Measurements from ENCODE around the gene PPP1CB.
"Not testable (repeated sequence)": the region's sequence is repeated elsewhere in the genome, so short reads cannot be mapped to it uniquely, and the experiment has no call there.

The PPP1CB gene

DNA sequence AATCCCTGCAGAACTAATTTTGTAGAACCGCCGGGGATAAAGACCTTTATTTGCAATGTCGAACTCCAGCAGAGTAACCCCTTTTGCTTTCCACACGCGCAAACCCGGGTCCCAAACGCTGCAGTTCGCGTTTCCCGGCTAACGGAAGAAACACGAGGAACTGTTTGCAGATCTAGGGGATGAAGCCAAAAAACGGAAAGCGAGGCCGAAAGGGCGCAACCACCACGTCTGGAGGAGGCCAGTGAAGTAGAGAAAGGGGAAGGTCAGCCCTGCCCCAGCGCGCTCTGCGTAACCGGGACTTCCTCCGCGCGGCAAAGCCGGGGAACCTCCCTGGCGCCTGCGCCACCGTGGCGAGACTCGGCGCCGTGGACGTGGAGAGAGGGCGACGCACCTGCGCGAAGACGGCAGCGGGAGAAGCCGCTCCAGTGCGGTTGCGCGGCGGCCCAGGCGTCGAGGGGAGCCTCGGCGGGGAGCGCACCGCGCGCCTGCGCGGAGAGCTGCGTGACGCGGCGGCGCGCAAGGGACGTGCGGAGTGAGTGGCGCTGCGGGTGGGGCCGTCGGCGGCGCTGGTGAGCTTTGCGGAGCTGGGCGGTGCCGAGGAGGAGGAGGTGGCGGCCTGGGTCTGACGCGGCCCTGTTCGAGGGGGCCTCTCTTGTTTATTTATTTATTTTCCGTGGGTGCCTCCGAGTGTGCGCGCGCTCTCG lies at the start of gene PPP1CB:
PPP1CB (plus strand) TSS at position 579 of the 704 bp plus-strand sequence. CDS start 295 bp downstream, outside the sequence.
- peak; percentile 93 for DNase-seq

DNA sequence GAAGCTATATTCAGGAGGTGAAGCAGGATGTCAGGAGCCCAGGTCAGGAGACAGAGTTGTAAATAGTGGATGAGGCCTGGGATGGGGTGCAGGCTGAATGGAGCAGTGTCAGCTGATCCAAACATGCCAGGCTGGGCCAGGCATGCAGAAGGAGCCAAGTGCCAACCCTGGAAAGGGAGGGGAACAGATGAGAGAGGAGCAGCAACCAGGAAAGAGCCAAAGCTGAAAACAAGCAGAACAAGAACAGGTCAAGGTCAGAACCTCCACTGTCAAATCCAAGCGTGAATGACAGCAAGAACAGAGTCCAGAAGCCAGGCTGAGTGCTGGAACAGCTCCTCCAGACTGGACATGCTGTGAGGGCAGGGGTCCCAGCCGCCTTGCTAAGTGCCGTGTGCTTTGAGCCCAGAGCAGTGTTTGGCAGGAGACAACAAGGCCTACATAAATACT lies 49.2 kb upstream of the PPP1CB start:
- DNase-seq: no peak

DNA sequence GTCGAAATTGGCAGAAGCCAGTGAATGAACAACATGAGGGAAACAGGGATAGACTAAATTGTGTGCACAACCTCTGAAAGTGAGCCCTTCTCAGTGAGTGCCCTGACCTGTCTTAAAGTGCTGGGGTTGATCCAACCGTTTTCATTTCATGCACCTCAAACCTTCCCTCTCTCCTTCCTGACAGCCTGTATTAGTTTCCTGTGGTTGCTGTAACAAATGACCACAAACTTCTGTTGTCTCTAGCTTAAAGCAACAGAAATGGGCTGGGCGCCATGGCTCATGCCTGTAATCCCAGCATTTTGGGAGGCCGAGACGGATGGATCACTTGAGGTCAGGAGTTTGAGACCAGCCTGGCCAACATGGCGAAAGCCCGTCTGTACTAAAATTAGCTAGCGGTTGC lies 48.8 kb upstream of the PPP1CB start:
- DNase-seq: peak; percentile 30

DNA sequence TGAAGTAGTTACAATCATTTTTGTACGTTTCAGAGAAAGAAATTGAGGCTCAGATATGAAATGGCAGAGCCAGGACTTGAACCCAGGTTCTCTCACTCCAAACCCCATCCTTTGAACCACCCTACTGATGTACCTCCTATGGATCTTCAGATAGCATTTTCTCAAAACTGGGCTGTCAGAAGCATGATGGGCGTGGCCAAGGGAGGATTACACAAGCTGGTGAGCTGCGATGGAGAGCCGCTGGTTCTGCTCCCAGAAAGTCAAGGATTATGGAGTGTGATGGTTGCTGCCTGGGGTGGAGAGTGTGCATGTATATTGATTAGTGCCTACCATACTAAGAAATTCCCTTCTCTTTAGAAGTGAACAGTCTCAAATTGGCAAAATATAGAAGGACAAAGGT lies 47.0 kb upstream of the PPP1CB start:
- no peak for DNase-seq

DNA sequence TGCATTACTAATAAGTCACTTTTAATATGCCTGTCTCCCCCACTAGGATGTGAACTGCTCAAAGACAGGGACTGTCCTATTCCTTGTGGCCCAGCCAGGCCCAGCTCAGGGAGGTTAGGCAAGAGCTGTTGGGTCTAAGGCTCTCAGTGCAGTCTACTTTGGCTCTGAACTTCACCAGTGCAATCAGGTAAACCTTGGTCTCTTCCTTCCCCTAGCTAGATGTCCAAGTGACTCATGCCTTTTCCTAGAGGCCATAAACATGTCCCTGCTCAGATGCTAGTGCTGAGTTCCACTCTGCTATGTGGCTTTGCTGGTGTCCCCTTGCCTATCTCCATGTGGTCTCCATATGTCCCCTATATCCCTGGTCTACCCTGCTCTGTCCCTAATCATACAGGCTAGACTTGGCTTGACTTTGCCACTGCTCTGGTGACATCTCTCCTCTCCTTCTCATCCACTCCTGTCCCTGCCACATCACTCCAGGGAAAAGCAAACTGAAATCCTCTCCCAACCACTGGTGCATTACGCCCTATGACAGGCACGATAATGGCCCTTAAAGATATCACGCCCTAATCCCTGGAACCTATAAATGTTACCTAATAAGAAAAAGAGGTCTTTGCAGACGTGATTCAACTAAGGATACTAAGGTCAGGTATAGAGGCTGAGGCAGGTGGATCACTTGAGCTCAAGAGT lies 45.7 kb upstream of the PPP1CB start:
- no peak for DNase-seq

DNA sequence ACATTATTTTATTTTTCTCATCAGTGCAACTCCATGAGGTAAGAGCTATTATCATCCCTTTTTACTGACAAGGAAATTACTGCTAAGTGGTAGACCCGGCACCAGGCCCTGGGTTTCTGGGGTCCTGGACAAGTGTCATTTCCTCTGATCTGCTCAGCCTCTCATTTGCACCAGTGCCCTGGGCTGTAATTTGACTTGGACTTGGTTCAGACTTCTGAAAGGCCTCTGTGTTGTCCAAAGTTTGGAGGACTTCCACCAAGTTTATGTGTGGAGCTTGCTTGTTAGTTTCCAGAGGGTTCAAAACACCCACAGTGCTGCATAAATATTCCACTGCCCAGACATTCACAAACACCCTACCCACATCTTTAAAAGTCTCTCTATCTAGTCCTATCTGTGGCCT lies 44.0 kb upstream of the PPP1CB start:
- no peak for DNase-seq

DNA sequence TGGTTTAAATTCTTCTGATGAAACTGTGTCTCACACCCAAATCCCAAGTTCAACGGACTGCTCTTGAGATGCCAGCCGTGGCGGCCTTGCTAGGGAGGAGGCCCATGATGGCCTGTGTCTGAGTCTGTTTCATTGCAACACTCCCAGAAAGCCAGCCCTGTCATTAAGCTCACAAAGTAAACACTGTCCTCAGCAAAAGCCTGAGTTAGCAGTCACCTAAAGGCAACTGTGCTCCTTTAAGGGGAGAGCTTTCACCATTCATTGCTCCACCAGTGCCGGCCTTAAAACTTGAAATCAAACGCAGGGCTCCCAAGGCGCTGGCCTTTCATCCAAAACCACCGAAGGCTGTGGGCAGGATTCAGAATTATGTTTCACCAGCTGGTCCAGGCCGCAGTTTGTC lies 42.5 kb upstream of the PPP1CB start:
- DNase-seq: peak; percentile 53

DNA sequence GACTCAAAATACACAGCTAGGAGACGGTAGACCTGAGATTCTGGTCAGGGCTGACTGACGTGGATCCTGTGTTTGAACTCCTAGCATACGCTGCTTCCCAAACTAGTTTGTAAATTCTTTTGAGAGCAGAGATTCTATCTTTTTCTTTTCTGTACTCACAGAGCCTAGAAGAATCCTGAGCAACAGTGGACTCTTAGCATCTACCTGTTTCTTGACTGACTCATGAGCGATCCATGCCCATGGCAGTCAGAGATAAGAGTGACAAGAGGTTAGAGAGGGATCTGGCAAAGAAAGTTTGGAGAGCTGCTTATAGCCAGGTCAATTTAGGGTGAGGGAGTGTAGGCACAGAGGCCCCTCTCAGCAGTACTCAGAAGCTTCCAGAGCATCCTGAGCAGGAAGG lies 41.1 kb upstream of the PPP1CB start:
- no peak for DNase-seq

DNA sequence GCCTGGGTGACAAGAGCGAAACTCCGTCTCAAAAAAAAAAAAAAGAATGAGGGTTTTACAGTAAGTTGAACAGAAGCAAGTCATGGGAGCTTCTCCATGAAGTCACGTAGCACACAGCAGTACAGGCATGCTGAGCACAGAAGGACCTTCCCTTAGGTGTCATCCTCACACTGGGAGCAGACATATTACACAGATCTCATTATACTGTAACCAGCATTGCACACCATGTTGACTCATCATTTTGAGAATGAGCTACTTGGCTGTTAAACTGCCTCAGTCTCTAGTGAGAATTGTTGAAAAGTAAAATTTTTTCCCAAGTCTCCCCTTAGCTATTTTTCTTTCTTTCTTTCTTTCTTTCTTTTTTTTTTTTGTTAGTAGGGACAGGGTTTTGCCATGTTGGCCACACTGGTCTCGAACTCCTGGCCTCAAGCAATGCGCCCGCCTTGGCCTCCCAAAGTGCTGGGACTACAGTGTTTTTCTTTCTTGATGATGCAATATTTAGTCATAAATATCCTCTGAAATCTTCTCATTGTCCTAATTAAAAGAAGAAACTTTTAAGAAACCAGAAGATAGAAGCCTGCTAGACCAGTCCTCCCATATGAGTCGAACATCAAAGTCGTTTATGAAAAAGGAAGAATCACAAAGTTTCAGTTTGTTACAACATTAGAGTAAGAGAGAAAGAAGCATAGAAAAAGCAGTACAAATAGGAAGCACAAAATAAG lies 37.9 kb upstream of the PPP1CB start:
- DNase-seq: peak; percentile 60

DNA sequence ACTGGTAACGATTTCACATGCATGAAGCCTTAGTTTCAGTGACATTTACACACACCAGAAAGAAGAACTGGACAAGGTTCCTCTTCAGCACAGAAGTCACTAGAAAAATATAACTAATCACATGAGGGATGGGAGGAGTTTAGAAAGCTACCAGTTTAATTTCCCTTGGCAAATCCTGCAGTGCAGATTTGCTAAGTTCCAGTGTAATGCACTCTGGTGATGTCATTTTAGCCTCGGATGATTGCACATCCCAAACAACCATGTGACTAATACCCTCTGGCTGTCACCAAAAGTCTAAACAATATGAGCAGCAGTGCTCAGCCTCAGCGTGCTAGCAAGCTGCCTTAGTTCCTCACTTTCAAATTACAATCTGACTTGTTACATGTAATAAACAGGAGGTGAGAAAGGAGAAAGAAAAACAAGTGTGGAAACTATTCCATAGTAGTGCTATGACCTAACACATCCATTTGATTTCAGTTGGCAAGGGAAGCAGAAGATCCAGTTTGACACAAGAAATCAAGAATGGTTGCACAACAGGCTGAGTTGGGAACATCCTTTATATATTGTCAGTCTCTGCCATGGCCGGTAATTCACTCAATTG lies 35.3 kb upstream of the PPP1CB start:
- DNase-seq: peak; percentile 99

DNA sequence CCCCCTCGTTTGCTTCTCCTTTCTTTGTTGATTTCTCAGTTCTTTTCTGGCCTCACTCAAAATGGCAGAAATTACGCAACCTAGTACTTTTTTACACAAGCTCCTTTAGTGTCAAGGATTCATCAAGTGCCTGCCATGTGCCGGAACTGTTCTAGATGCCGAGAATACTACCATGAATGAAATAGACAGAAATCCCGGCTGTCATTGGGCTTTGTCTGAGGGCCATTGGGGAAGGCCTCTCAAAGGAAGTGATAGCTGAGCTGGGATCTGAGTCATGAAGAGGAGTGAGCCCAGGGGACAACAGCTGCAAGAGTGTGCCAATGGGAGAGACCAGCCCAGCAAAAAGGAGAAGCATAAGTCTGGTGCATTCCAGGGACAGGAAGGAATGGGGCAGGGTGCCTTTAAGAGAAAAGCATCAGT lies 34.3 kb upstream of the PPP1CB start:
- DNase-seq: peak; percentile 99

DNA sequence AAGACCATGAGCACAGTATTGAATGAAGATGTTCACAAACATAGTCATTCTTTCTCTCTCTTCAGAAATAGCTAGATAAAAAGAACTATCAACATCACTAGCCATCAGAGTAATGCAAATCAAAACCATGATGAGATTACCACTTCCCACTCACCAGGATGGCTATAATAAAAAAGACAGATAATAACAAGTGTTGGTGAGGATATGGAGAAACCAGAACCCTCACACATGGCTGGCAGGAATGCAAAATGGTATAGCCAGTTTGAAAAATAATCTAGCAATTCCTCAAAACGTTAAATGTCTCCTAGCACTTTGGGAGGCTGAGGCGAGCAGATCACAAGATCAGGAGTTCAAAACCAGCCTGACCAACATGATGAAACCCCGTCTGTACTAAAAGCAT lies 31.3 kb upstream of the PPP1CB start:
- no peak for DNase-seq

DNA sequence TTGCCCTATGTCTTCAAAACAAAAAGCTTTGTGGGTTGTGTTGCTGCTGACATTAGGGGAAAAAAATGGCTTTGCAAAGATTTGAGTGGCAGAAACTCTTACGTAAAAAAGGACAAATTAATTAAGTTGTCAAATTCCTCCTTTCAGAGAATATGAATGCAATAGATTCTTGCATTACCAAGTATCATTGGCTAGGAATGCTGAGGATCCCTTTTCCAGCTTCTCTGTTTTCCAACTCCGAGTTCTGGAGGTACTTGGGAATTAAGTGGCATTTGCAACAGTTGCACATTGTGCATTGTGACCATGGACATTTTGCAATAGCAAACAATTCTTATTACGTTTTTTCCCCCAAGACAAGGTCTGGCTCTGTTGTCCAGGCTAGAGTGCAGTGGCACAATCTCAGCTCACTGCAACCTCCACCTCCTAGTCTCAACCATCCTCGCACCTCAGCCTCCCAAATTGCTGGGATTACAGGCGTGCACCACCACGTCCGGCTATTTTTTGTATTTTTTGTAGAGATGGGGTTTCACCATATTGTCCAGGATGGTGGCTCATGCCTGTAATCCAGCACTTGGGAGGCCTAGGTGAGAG lies 29.9 kb upstream of the PPP1CB start:
- DNase-seq: no peak

DNA sequence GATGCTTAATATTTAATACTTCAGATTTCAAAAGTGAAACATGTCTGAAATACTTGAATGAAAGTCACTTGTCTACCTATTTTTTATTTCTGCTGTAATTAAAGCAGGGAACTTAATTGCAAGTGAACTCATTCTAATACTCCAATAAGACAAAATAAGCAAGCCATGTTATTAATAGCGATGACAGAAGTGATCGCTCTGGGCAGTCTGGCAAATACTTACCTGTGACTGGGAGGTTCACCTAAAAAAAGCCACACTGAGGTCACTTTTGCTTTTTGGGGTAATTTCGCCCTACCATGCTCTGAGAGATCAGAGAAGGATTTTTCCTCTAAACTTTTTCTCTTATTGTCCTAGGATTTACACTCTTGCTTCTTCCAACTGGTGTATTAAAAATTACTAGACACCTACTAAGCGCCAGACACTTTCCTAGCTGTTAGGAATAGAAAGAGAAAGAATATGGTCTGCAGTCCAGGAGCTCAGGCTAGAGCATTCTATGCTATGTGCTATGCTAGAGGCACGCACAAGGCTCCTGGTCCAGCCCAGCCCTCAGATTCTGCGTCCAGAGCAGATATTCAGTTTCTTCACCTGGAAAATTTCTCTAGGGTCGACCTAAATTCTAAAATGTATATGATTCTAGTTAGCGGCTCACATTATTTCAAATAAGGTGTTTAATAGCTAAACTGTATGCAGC lies 26.5 kb upstream of the PPP1CB start:
- DNase-seq: no peak

DNA sequence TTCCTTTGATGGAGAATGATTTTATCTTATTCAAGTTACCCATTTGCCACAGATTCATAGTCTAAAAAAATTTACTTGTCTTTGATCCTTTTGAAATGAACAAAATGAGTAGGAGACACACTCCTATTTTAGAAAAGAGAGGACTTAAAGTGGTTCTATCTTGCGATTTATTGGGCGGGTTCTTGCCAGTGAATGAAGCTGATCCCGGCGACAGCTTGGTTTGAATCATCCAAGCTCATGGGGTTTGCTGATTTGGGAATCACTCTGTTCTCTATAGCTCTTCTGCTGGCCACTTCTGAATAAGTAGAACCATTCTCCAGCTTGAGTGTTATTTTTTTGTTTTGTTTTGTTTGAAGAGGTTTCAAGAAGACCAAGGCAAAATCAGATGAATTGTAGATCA lies 25.5 kb upstream of the PPP1CB start:
- no peak for DNase-seq

DNA sequence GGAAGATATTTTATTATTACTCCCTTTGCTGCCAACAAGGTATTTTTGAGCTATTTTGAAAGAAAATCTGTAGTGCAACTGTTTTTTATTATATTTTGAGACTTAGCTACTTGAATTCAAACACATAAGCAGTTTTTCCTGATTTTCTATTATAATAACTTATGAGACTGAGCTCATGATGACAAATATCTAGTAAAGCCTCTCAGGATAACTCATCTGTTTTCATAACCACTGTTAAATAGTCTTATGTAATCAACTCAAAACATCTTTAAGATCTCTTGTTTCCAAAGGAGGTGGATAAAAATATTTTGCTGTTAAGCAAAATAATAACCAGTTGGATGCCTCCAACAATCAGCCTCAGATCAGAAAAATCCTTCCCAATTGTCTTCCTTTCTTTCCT lies 21.9 kb upstream of the PPP1CB start:
- DNase-seq: no peak

DNA sequence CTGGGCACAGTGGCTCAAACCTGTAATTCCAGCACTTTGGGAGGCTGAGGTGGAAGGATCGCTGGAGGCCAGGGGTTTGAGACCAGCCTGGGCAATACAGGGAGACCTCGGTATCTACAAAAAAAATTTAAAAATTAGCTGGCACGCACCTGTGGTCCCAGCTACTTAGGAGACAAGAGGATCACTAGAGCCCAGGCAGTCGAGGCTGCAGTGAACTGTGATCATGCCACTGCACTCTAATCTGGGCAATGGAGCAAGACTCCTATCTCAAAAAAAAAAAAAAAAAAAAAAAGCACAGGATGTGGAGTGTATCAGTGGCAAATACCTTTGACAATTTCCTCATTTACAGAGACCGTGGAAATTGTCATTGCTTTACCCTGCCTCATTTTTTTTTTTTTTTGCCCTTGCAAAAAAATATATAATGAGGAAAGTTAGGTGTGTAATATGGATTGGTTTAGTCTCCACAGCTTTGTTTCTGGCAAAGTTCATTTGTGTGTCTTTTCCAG lies 20.9 kb upstream of the PPP1CB start:
- DNase-seq: no peak

DNA sequence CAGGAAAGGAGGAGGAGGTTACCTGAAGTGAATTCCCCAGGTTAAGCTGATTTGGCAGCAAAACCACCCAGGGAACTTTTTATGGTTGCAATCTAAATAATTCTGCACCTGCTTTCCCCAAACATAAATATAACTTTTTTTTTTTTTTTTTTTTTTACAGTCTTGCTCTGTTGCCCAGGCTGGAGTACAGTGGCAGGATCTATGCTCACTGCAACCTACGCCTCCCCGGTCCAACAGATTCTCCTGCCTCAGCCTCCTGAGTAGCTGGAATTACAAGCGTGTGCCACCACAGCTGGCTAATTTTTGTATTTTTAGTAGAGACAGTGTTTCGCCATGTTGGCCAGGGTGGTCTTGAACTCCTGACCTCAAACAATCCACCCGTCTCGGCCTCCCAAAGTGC lies 16.1 kb upstream of the PPP1CB start:
- DNase-seq: no peak

DNA sequence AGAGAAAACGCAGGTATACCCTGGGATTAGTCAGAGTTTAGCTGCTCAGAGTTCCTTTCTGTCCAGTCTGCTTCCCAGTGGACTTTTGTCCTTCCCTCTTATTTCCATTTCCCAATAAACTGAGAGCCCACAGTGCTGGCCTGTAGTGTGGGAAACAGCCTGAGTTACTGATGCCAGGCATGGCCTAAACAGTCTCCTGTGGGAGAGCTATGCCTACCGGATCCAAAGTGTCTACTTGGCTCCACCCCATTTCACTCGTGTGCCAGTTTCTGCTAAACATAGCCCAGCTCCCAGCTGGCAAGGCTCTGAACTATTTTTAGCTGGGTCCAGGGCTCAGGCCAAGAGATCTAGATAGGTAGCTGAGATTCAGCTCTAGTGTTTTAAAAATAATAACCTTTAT lies 15.6 kb upstream of the PPP1CB start:
- DNase-seq: no peak

DNA sequence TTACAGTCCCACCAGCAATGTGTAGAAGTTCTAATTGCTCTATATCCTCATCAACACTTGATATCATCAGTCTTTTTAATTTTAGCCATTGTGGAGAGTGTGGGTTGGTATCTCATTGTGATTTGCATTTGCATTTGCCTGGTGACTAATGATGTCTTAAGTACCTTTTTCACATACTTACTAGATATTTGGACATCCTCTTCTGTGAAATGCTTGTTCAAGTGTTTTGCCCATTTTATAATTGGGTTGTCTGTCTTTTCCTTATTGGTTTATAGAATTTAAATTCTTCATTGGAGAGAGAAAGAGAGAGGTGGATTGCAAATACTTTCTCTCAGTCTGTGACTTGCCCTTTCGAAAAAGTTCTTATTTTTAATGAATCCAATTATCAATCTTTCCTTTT lies 14.0 kb upstream of the PPP1CB start:
- no peak for DNase-seq

DNA sequence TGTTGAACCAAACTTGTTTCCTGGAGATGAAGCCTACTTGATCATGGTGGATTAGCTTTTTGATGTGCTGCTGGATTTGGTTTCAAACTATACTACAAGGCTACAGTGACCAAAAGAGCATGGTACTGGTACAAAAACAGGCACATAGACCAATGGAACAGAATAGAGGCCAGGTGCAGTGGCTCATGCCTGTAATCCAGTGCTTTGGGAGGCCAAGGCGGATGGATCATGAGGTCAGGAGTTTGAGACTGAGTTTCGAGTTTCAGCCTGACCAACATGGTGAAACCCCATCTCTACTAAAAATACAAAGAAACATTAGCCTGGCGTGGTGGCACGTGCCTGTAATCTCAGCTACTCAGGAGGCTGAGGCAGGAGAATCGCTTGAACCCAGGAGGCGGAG lies 9.0 kb upstream of the PPP1CB start:
- DNase-seq: not testable (repeated sequence)

DNA sequence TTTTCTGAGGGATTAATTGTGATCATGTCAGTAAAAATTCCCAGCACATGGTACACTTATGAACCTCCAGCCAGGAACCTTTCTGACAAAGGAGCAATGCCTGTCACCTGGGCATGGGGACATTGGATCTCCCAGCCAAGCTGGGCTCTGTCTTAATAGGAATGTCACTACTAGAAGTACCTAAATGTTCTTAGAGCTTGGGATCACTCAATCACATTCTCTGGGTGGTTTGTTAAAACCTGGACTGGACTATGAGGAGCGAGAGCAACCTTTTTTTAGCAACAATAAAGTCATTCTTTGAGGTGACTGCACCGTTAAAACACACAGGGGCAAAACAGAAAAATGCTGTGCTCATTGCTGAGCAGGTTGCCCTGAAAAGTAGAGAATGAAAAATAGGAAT lies 6.4 kb upstream of the PPP1CB start:
- DNase-seq: no peak
